ENCODE results near the gene NUP35. TPM values are rescaled to one million over a fixed set of nuclear protein-coding genes. Genes with fewer than 3 reads are reported as not detected.

NUP35 gene
- total RNA-seq, 1 donor from 2014 or later = 11.3 TPM

DNA sequence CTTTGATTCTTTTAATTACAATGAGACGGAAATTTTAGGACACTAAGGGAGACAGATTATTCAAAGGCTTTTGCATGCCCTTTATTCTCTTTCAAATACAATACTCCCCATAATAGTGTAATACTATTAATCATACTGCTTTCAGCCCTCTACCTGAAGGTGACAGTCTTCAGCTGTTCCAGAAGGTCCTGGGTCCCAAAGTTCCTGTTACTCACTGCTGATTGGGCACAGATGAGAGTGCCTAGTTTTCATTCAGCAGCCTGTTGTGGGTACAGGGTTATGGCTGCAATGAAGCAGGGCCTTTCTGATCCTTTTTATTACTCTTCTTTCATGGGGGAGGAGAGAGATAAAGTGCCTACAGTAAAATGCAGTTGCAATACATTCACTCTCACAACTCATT, 80.2 kb downstream of the NUP35 start:
- Histone ChIP-seq H3K4me1 (ENCODE audit: insufficient read depth, low read length) (peaks cover 13% of the 10 kb centered on the region), H3K36me3 (ENCODE audit: insufficient read depth, low read length) (no peaks in the 10 kb centered on the region), H3K9ac (ENCODE audit: low read length) (no peak overlapping the region), H4K20me1 (ENCODE audit: insufficient read depth, low read length) (no peaks in the 10 kb centered on the region), H2AFZ (ENCODE audit: low read depth, low read length) (no peak overlapping the region), H3K79me2 (ENCODE audit: insufficient read depth, low read length) (no peaks in the 10 kb centered on the region), H3K4me3 (ENCODE audit: insufficient read depth, low read depth, low read length) (no peak overlapping the region), H3K27me3 (ENCODE audit: insufficient read depth, low read length) (no peaks in the 10 kb centered on the region), H3K9me3 (ENCODE audit: insufficient read depth, low read depth, low read length) (no peaks in the 10 kb centered on the region), H3K4me2 (ENCODE audit: low read length) (no peak overlapping the region), H3K27ac (ENCODE audit: low read depth, low read length) (no peak overlapping the region)
- no peaks in the 10 kb centered on the region for H3K36me3 Mint-ChIP-seq (ENCODE audit: low read depth, unreplicated experiment)
- TF ChIP-seq EZH2 (IDR thresholded peaks at IDR 0.05; ENCODE audit: insufficient read depth, low read length) (no peak), CTCF (IDR thresholded peaks at IDR 0.05; ENCODE audit: insufficient read depth, low read depth, low read length) (no peak)
- no peaks in the 10 kb centered on the region for H3K27me3 Mint-ChIP-seq (ENCODE audit: low read depth, unreplicated experiment)
- DNase-seq (ENCODE audit: low read depth) (no peak), FAIRE-seq (no peak)
- H3K27ac Mint-ChIP-seq (ENCODE audit: unreplicated experiment) = no peak overlapping the region
- no peak overlapping the region for H3K4me3 Mint-ChIP-seq (ENCODE audit: unreplicated experiment)
- no peaks in the 10 kb centered on the region for H3K9me3 Mint-ChIP-seq (ENCODE audit: unreplicated experiment)
- peaks cover 16% of the 10 kb centered on the region for H3K4me1 Mint-ChIP-seq (ENCODE audit: low read depth, unreplicated experiment)

DNA sequence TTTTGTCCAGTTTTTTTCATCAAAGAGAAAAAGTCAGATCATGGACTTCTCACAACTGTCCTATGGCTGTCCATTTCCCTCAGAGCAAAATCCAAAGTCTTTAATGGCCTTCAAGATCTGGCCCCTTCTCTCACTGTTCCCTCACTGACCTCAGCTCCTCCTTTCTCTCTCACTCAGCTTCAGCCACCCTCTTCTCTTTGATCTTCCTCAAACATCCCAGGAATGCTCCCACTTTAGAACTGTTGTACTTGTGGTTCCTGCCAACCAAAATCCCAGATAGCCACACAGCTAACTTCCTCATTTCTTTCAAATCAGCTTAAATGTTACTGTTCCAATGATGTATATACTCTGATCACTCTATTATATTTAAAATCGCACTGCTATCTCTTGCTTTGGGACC, 82.9 kb downstream of the NUP35 start:
- Mint-ChIP-seq H3K27me3 (ENCODE audit: low read depth, unreplicated experiment) (no peaks in the 10 kb centered on the region), H3K27ac (ENCODE audit: unreplicated experiment) (no peak overlapping the region), H3K4me3 (ENCODE audit: unreplicated experiment) (no peak overlapping the region), H3K9me3 (ENCODE audit: unreplicated experiment) (peaks cover 5% of the 10 kb centered on the region), H3K4me1 (ENCODE audit: low read depth, unreplicated experiment) (peaks cover 16% of the 10 kb centered on the region), H3K36me3 (ENCODE audit: low read depth, unreplicated experiment) (peaks cover 2% of the 10 kb centered on the region)
- Histone ChIP-seq H3K36me3 (ENCODE audit: insufficient read depth, low read length) (no peaks in the 10 kb centered on the region), H3K4me2 (ENCODE audit: low read length) (no peak overlapping the region), H3K4me3 (ENCODE audit: insufficient read depth, low read depth, low read length) (no peak overlapping the region), H4K20me1 (ENCODE audit: insufficient read depth, low read length) (no peaks in the 10 kb centered on the region), H3K27ac (ENCODE audit: low read depth, low read length) (no peak overlapping the region), H3K4me1 (ENCODE audit: insufficient read depth, low read length) (peaks cover 13% of the 10 kb centered on the region), H2AFZ (ENCODE audit: low read depth, low read length) (no peak overlapping the region), H3K9ac (ENCODE audit: low read length) (no peak overlapping the region), H3K27me3 (ENCODE audit: insufficient read depth, low read length) (no peaks in the 10 kb centered on the region), H3K9me3 (ENCODE audit: insufficient read depth, low read depth, low read length) (no peaks in the 10 kb centered on the region), H3K79me2 (ENCODE audit: insufficient read depth, low read length) (no peaks in the 10 kb centered on the region)
- peak; percentile 85 for DNase-seq (ENCODE audit: low read depth)
- TF ChIP-seq CTCF (IDR thresholded peaks at IDR 0.05; ENCODE audit: insufficient read depth, low read depth, low read length) (no peak), EZH2 (IDR thresholded peaks at IDR 0.05; ENCODE audit: insufficient read depth, low read length) (no peak)
- FAIRE-seq = peak; percentile 50

DNA sequence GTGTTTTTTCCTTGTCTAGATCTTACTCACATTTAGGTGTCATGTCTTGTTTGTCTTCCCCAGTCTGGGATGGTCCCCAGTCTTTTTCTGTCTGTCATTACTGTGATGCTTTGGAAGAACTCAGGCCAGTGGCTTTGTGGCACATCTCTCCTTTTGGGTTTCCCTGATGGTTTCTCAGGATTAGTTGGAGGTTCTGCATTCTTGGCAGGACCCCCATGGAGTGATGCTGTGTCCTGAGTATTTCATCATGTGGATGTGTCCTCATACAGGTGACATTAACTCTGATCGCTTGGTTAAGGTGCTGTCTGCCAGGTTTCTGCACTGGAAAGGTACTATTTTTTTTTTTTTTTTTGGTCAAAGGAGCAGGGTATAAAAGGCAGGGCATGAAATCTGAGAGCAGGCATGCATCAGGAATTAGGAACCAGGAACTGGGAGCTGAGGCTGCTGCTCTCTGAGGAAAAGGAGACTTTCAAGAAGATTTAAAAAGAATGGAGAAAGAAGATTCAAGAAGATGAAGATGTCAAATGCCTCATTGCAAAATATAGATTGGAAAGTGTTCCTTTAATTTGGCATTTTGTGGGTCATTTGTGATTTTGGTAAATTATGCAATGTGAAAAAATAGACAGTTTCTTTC, 85.3 kb downstream of the NUP35 start:
- Histone ChIP-seq H3K4me2 (ENCODE audit: low read length) (no peak overlapping the region), H3K9me3 (ENCODE audit: insufficient read depth, low read depth, low read length) (no peaks in the 10 kb centered on the region), H2AFZ (ENCODE audit: low read depth, low read length) (no peak overlapping the region), H3K36me3 (ENCODE audit: insufficient read depth, low read length) (no peaks in the 10 kb centered on the region), H4K20me1 (ENCODE audit: insufficient read depth, low read length) (no peaks in the 10 kb centered on the region), H3K4me1 (ENCODE audit: insufficient read depth, low read length) (peaks cover 13% of the 10 kb centered on the region), H3K9ac (ENCODE audit: low read length) (no peak overlapping the region), H3K27me3 (ENCODE audit: insufficient read depth, low read length) (no peaks in the 10 kb centered on the region), H3K4me3 (ENCODE audit: insufficient read depth, low read depth, low read length) (no peak overlapping the region), H3K79me2 (ENCODE audit: insufficient read depth, low read length) (no peaks in the 10 kb centered on the region), H3K27ac (ENCODE audit: low read depth, low read length) (no peak overlapping the region)
- peaks cover 5% of the 10 kb centered on the region for H3K9me3 Mint-ChIP-seq (ENCODE audit: unreplicated experiment)
- H3K4me1 Mint-ChIP-seq (ENCODE audit: low read depth, unreplicated experiment) = peaks cover 16% of the 10 kb centered on the region
- H3K27me3 Mint-ChIP-seq (ENCODE audit: low read depth, unreplicated experiment) = no peaks in the 10 kb centered on the region
- H3K4me3 Mint-ChIP-seq (ENCODE audit: unreplicated experiment) = no peak overlapping the region
- peaks cover 2% of the 10 kb centered on the region for H3K36me3 Mint-ChIP-seq (ENCODE audit: low read depth, unreplicated experiment)
- FAIRE-seq (no peak), DNase-seq (ENCODE audit: low read depth) (no peak)
- TF ChIP-seq EZH2 (IDR thresholded peaks at IDR 0.05; ENCODE audit: insufficient read depth, low read length) (no peak), CTCF (IDR thresholded peaks at IDR 0.05; ENCODE audit: insufficient read depth, low read depth, low read length) (no peak)
- no peak overlapping the region for H3K27ac Mint-ChIP-seq (ENCODE audit: unreplicated experiment)
